HG03342 (cell line): ENCODE data around the gene KLF6.

ENCODE experiments used
- ATAC-seq: cut with Tn5 transposase; IDR thresholded peaks from one replicate; pipeline ENCODE4 v1.9.1; 2021; ENCODE audit warnings: mild to moderate bottlenecking, moderate library complexity; ENCODE audit not compliant: unreplicated experiment

The KLF6 gene

DNA sequence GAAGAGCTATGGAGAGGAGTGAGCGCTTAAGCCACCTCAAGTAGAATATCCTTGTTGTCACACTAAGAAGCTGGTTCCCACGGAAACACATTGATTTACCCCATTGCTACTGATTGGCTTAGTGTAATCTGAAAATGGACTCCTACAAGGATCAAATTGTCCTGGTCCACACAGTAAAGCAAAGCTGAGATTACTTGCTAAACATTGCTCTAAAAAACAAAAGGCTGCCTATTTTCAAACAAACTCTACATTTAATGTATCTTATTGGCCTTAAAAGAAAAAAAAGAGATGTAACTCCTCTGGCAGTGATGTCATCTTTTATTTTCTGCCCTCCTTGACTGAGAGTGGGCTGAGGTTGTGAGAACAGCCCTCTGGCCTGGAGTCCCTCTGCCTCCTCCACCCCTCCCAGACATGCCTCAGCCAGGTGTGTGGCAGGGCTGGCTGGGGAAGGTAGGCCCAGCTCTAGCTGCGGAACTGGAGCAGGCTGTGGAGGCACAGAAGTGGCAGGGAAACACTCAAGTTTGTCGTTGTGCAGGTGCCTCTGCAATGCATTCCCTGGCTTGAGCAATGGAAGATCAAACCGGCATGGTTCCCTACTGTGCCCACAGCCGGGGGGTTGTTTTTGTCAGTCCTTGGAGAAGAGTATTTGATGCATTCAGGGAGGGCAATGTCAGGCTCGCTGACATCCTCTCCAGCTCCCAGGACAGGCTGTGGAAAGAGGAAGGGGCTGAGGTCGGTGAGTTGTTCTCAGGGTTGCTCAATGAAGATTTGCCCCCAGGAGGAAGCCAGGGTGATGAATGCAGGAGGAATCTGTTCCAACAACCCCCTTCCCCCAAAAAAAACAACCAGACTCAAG, 9.1 kb downstream of the KLF6 start:
- peak; percentile 36 for ATAC-seq

DNA sequence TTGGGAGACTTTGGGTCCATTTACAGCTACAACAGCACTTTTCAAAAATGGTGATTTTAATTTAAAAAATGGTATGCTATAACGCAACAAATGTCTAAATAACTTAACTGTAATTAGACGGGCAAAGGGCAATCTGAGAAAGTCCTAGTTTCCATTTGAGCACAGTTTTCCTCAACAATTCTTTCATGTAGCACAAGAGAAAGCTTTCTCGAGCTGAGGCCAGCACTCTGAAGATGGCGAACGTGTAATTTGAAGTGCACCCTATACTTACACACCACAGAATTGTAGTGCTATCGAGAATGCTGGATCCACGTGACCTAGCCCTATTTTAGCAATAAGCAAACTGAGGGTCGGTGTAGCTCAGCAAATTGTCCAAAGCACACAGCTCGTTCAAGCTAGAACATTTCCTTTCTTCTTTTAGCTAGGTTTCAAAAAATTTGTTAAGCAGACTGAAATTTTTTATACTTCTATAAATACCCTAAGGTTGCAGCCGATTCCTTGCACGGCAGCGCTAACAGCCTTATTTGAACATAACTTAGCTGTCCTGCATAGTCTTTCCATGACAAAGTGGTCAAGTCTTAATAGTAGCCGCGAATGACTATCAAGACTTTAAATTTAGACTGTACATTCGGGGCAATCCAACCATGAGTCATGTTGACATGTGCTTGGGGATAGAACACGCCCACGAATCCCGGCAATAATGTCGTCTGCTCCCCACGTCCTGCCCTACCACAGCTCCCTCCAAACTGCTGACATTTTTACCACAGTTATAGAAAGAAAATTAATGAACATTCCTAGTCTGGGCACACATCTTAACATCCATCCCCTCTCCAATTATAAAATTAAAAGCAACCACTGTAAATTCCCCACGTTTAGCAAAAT, 10.0 kb downstream of the KLF6 start:
- ATAC-seq: no peak

DNA sequence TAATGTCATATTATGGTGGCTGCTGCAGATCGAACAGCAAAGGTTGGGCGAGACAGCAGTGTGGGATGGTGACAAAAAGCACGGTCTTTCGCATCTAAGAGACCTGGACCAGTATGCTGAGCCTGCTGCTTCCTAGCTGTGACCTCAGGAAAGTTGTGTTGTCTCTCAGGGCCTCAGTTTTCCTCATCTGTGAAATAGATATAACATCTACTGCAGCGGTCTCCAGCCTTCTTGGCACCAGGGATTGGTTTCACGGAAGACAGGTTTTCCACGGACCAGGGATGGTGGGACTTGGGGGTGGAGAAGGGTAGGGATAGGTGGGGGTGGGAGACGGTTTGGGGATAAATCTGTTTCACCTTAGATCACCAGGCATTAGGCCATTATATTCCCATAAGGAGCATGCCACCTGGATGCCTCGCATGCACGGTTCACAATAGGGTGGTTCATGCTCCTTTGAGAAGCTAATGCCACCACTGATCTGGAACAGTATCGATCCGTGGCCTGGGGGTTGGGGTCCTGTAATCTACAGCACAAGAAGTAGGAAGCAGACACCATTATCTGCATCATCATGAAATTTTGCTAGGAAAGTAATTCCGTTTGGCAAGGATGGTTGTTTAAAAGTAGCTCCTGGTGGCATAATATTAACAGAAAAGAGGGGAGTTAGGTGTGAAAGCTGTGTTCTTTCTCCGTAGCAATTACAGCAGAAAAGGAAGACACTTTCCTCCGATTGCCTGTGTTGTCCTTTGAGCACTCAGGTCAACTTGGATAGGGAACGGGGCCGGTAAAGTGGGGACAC, 10.8 kb downstream of the KLF6 start:
- ATAC-seq: no peak

DNA sequence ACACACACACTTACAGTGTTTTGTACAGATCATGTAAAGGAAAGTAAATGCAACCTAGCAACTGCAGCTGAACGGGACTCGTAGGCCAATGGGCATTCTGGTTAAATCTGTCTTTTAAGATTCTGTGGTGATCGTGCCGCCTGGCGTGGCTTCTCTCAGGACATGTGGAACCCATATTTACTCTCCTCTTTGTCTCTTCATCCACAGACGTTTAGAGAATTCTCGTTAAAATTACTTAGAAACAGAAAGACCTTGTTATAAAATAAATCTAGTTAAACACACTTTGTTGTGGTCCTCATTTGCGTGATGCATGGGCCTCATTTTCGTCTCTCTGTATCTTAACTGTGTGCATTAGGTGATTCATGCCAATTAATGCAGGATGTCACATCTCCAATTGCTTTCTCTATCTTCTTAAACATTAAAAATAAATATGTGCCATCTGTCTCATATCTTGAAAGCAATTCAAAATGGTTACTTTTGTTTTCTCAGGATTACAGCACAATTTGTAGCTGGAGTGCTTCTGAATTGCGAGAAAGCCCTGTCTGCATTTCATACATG, 11.5 kb downstream of the KLF6 start:
- no peak for ATAC-seq

DNA sequence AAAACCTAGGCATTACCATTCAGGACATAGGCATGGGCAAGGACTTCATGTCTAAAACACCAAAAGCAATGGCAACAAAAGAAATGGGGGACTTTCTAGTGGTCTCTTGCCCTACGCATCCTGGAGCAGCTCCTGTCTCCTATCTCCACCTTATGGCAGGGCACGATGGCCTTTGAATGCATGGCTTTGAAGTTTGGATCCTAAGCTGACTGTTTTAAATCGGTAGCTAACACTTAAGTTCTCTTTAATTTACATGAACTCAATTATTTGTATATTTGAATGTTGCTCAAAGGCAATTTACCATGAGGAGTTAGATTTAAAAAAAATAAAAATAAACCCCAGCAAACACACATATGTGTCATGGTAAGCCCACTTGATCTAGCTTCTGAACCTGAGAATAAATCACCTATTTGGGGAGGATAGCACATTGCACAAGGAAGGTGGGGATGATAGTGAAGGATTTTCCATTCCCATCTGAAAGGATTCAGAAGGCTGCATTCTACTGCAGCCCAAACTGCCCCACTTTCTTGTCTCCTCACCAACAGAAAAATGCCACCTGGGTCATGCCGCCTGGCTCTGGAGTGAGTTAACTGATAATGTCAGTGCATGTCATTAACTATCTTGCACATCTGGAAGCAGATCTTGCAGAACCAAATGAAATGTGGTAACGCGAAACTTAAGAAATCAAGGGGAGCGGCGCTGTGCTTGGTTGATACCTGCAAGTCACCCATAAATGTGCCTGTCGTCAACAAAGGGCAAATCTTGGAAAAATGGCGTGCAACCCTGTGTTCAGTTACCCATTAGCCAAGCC, 12.4 kb downstream of the KLF6 start:
- no peak for ATAC-seq

DNA sequence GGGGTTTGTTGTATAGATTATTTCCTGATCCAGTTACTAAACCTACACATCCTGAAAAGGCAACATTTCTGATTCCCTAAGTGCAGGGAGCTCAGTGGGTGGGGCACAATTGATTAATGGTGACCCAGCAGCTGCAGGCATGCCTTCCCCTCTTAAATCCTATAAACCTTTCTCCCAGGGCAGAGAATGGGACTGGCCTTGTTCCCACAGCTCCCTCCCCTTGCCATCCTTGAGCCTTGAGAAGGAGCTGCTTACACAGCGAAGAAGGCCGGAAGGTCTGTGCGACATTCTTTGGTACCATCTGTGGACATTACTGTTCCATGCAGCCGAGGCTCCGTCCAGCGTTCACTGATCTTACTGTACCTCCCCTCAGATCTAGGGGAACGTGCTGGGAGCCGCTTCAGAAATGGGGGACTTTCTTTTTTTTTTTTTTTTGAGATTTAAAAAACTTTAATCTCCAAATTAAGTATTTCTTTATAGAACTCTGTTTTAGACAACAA, 14.3 kb downstream of the KLF6 start:
- ATAC-seq: no peak

DNA sequence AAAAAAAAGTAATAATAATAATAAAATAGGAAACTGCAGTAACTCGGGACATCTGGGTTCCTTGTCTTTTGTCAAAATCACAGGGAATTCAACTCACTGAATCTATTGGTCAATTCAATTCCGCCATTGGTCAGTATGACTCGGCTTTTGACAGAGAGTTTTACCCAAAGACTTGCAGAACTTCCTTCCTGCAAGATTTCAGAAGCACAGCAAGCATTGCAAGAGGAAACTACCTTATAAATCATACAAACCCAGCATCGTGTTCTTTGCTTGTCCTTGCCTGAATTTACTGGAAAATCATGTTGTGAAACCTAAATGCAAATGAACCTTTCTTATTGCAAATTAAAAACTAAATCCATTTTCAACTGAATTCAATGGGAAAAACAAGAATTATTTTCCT, 15.5 kb downstream of the KLF6 start:
- no peak for ATAC-seq

DNA sequence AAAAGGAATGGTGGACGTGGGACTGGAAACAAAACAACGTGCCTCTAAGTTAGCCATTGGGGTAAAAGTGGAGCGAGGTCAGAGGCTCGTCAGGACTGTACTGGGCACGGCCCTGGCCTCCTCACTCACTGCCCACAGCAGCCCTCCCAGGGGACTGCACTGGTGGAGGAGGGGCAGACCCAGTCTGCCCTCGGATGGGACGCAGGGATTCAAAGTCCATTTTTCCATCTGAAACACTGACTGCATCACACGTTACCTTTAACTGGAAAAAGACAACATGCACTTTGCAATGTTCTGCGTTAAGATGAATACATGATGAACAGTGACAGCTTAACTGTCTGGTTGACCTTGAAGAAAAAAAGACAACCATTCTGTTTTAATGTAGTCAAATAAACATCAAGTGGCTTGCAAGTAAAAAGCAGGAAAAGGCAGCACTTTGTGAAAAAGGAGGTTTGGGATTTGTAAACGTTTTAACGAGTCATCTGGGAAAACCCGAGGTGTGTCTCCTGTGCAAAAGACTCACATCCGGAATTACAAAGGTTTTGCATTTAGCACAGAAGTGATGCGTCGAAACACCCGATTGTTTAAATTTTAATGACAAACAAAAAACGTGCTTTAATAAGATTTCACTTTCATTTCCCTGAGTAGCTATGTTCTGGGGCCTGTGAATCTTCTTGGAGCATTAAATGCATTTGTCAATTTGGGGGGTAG, 18.8 kb downstream of the KLF6 start:
- ATAC-seq: no peak

DNA sequence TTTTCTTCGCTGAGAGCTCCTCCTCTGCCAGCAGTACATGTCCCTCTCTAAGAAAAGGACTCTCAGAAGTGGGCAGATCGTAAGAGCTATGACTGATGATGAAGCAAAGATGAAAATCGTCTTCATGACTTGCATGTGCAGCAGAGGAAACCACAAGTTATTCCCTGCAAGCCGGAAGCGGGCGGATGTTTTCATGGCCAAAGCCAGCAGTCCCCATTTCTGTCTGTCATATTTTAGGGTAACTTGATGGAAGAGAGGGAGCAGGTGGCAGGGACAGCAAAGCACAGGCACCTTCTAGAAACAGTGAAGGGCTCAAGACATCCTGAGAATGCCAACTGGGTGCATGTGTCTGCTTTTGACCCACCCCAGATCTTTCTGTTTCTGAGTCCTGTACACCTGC, 19.9 kb downstream of the KLF6 start:
- no peak for ATAC-seq

DNA sequence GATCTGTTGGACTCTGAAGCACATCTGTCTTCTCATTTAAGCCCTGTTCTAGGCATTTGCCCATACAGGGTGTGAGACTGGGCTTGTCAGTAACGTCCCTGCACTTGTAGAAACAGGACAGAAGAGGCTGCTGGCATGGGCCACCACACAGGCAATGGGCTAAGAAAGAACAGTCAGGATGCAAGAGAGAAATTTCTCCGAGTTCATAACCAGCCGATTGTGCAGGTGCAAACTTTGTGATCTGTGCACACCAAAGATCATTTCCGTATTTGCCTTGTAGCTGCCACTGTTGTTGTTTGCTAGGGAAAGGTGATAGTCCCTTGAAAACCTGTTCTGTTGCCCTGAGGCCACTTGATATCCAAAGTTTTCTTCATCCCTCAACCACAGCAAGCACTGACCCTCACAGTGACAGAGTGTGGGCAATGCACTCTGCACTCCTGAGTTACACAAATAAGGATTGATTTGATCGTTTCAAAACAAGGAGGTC, 20.3 kb downstream of the KLF6 start:
- no peak for ATAC-seq

DNA sequence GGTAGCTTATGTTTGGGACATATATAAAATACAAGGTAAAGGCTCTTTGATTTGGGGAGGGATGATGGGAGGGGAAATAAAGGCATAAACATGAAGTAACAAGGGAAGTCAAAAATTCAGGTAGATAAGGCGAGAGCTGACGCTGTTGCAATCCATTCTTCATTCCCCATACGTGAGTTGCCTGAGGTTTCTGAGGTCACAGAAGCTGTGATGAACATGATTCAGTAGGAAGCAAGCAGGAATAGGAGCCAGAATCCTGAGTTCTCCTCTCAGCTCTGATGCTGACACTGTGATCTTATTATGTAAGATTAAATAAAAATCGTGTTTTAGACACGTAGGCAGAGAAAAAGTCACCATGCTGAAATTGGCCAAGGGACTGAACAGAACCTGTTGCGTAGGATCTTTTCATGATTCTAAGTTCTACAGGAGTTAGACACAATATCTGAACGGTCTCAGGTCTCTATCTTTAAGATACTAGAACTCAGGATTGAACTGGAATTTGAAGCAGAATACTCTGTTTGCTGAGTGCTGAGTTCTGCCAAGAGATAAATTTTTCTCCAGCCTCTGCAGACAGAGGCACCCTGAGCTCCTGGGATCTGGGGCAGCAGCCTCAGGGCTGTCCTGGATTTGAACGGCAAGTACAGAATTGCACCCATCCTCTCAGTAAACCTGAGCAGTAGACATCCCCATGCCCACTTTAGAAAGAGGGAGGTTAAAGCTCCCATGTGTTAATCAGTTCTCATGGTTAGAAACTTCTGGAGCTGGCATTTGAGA, 21.0 kb downstream of the KLF6 start:
- ATAC-seq: no peak

DNA sequence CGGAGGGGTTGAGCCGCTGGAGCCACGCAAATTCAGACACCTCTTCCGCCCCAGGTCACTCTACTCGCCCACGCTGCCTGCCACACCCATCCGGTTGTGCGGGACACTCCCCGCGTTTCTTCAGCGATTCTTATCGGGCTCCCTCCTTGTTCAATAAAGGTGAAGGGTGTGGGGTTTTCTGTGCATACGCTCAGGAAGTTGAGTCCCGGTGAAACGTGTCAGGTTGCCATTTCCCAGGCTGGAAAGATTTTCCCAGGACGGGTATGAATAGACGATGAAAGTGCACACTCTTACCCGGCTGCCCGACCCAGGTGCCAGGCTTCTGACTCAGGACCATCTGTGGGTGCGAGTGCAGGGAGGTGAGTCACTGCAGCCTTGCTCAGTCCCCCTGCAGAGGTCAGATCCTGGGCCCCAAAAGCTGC, 22.0 kb downstream of the KLF6 start:
- no peak for ATAC-seq

DNA sequence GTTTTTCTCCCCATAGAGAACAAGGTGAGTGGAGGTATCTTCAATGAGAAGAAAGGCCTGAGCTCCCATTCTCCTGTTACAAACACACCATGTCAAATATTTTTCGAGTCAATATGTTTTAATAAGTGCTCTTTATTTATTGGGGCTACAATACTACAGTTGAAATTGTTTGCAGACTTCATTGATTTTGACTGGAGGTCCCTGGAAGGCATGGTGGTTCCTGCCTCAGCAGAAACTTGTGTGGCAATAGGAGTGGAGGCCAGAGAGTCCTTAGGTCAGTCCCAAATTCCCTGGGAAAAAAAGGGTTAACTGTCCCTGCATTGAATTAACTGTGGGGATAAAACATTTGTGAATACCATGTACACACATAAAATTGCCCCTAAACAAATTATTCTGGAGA, 22.7 kb downstream of the KLF6 start:
- no peak for ATAC-seq

DNA sequence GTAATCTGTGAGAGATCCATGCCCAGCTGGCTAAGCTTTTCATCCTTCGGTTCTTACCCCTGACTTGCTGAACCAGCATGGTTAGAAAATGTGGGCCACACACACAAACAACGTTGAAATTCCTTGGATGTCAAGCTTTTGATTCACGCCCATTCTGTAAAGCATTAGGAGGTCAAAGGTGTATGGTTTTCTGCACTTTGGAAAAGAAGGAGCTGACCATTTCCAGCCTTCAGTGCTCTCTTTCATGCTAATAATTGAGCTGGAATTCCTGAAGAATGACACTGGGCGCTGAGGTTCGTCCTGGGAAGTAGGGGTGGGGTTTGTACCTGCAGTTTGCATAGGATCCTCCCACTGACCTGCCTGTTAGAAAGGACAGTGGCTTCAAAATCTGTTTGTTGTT, 23.1 kb downstream of the KLF6 start:
- ATAC-seq: no peak

DNA sequence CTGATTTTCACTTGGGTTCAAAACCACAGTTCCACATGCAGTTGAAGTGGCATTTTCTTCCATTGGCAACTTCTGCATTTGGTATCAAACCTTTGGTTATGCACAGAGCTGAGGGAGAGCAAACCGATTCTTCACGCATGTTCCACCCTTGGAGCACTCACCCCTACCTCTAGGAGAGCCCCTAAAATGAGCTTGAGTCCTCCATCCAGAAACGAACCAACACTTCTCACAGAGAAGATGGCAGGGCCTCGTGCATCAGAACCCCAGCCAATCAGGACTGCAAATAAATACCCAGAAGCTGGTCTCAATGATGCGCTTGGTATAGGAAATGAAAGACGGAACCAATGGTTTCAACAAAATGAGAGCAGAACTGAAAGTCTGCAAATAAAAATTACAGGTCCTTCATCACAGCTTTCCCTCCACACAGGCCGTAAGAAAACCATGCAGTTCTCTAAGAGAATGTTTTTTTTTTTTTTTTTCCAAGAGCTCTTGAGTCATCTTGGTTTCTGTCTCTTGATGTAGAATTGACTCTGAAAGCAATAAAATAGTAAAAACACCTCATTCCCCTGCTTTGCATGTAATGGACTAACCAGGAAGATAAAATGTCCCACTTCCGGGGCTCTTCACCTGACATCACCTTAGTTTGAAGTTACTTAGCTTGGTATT, 23.9 kb downstream of the KLF6 start:
- ATAC-seq: peak; percentile 50

DNA sequence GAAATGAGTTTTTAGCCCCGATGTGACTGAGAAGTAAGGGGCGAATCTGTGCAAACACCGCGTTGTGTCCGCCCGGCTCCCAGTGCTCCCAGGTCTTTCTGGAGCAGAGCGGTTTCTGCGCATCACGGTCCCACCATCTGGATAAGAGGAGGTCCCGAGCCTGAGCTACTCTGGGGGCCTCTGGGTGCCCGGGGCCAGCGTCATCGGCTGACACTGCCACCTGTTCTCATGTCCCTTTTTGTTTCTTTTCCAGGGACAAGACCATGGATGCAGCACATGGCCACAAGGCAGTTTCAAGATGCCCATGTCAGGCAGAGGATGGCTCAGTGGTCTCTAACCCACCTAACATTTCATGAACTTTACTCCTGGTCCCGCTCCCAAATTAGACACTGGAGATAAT, 24.9 kb downstream of the KLF6 start:
- ATAC-seq: no peak

DNA sequence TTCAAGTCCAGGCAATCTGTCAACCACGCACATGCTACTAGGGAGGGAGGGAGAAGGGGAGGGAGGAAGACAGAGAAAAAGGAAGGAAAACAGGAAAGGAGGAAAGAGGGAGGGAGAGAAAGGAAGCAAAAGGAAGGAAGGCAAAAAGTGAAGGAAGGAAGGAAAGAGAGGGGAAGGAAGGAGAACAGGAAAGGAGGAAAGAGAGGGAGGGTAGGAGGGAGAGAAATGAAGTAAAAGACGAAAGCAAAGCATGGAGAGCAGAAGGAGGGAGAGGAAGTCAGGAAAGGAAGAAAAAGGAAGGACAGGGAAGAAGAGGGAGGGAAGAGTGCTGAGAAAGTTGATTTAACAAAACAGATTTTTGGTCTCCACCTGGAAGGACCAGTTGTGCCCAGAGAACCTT, 25.6 kb downstream of the KLF6 start:
- no peak for ATAC-seq

DNA sequence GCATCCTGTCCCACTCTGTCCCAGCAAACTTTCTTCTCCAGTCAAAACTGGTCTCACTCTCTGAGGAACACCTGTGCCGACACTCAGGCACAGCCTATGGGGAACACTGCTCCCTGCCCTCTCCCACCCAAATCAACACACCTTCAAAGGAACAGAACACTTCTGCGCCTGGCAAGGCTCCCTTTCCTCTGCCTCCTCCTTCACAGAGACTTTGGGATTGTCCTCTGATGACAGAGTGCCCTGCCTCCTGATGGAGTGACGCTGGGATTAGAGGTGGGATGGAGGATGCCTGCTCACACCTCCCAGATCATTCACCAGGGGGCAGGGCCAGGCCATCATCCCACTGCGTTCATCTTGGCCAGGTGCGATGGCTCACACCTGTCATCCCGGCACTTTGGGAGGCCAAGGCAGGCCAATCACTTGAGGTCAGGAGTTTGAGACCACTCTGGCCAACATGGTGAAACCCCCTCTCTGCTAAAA, 26.5 kb downstream of the KLF6 start:
- no peak for ATAC-seq
